Stomach (tissue), 4 donors: Measurements from ENCODE around the gene BCAP31.
"Not testable (repeated sequence)": the region's sequence is repeated elsewhere in the genome, so short reads cannot be mapped to it uniquely, and the experiment has no call there.

ENCODE experiments used
- CTCF ChIP-seq, 7 experiments: fragments of 450-650 bp in 4 of 7; fragments of 200-600 bp in 3 of 7; sonication (generic) in 3 of 7; IDR thresholded peaks; one replicate each; pipeline ENCODE4 v1.5.1; 2016 to 2019; ENCODE audit warnings: antibody characterized with exemption in 7 of 7, control low read depth in 2 of 7, mild to moderate bottlenecking in 1 of 7
- POLR2A ChIP-seq, 4 donors: fragments of 450-650 bp; IDR thresholded peaks; one replicate each; pipeline ENCODE4 v1.6.1; 2016; ENCODE audit warnings: antibody characterized with exemption in 4 of 4, control low read depth in 2 of 4, mild to moderate bottlenecking in 1 of 4, moderate library complexity in 1 of 4
- POLR2AphosphoS5 ChIP-seq, 3 donors: sonication (generic); formaldehyde crosslinking; IDR thresholded peaks; one replicate each; pipeline ENCODE4 v1.6.1; 2016; ENCODE audit warnings: antibody characterized with exemption in 3 of 3

DNA sequence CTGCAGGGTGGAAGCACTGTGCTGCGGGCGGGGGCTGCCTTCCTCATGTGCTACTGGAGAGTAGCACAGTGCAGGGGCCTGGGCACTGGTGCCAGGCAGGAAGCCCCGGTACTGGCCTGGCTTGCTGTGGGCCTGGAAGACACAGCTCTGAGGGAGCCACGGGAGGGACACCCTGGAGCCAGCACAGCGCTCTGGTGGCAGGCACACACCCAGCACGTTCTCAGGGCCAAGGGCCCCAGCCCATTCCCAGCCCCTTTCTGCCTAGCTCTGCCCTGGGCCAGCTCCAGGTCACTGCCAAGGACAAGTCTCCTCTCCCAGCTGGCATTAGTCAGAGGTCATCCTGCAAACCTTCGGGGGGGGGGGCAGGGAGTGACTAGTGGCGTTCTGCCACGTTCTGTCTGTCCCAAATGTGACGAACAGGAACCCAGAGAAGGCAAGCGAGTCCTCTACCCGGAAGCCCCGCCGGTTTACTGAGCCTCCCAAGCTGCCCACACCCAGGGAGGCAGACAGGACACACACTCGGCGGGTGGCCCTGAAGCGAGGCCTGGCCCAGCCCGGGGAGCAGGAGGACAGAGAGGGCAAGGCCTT lies 24.3 kb downstream of the BCAP31 start:
- not testable (repeated sequence) for TF ChIP-seq CTCF, POLR2AphosphoS5, POLR2A (IDR thresholded peaks at IDR 0.05)
